NOMO-1 treated with DMSO at 0.1 percent for 48 hours (cell line): ENCODE measurements around the gene CCIN.
"Not testable (repeated sequence)": the region's sequence is repeated elsewhere in the genome, so short reads cannot be mapped to it uniquely, and the experiment has no call there.

ENCODE experiments used
- DNase-seq: peaks from one replicate; lab custom pipeline; 2025; ENCODE audit not compliant: unreplicated experiment; lab: John Stamatoyannopoulos, UW

CCIN gene

GRCh38 chr9:36158122-36158521, 11.1 kb upstream of the CCIN start:
- DNase-seq, result peak; percentile 56

- no peak for DNase-seq
Observed at GRCh38 chr9:36158917-36159316, 10.3 kb upstream of the CCIN start.

- not testable (repeated sequence) for DNase-seq
Observed at GRCh38 chr9:36159509-36159908, 9.7 kb upstream of the CCIN start.

GRCh38 chr9:36160126-36160525, 9.1 kb upstream of the CCIN start:
- DNase-seq, result not testable (repeated sequence)

- no peak for DNase-seq
Observed at GRCh38 chr9:36161187-36161586, 8.0 kb upstream of the CCIN start.

- no peak for DNase-seq
Observed at GRCh38 chr9:36162211-36162738, 6.9 kb upstream of the CCIN start.

- no peak for DNase-seq
Observed at GRCh38 chr9:36163049-36163785, 6.0 kb upstream of the CCIN start.

GRCh38 chr9:36163786-36164170, 5.4 kb upstream of the CCIN start:
- no peak for DNase-seq

- no peak for DNase-seq
Observed at GRCh38 chr9:36164372-36164771, 4.8 kb upstream of the CCIN start.

- no peak for DNase-seq
Observed at GRCh38 chr9:36164989-36165388, 4.2 kb upstream of the CCIN start.

GRCh38 chr9:36165826-36166167, 3.4 kb upstream of the CCIN start:
- no peak for DNase-seq

- peak; percentile 92 for DNase-seq
Observed at GRCh38 chr9:36166168-36166927, 2.8 kb upstream of the CCIN start.

GRCh38 chr9:36169708-36170107, 520 bp downstream of the CCIN start:
- DNase-seq, result peak; percentile 93

- DNase-seq, result no peak
Observed at GRCh38 chr9:36170531-36170930, 1.3 kb downstream of the CCIN start.

GRCh38 chr9:36173861-36174260, 4.7 kb downstream of the CCIN start:
- no peak for DNase-seq

GRCh38 chr9:36174271-36174670, 5.1 kb downstream of the CCIN start:
- DNase-seq, result no peak

GRCh38 chr9:36174731-36175130, 5.5 kb downstream of the CCIN start:
- no peak for DNase-seq

- DNase-seq, result not testable (repeated sequence)
Observed at GRCh38 chr9:36175209-36175608, 6.0 kb downstream of the CCIN start.

GRCh38 chr9:36176496-36176895, 7.3 kb downstream of the CCIN start:
- DNase-seq, result not testable (repeated sequence)

- DNase-seq, result no peak
Observed at GRCh38 chr9:36177571-36177970, 8.4 kb downstream of the CCIN start.

GRCh38 chr9:36180243-36180642, 11.1 kb downstream of the CCIN start:
- not testable (repeated sequence) for DNase-seq

GRCh38 chr9:36187414-36187813, 18.2 kb downstream of the CCIN start:
- no peak for DNase-seq
